HFF-Myc (cell line): Measurements from ENCODE around the gene CAMK2N2.

Source experiments
- DNase-seq: peaks from one replicate; pipeline ENCODE4 v3.0.0-alpha.2; 2011; ENCODE audit warnings: low read depth; ENCODE audit errors: extremely low read depth
- H3K4me3 ChIP-seq: replicated peaks from 2 replicates; pipeline ENCODE4 v1.5.1; 2011; ENCODE audit warnings: low read depth, mild to moderate bottlenecking, control low read depth, low read length
- CTCF ChIP-seq: IDR thresholded peaks from 2 replicates; pipeline ENCODE4 v1.5.1; 2012; ENCODE audit warnings: mild to moderate bottlenecking, low read depth, low read length, control low read depth; ENCODE audit errors: missing control alignments

Gene CAMK2N2

GRCh38 chr3:184223946-184224345 lies 37.4 kb downstream of the CAMK2N2 start:
- no peak overlapping the region for H3K4me3 ChIP-seq
- no peak for DNase-seq
- no peak for TF ChIP-seq CTCF

- no peak for DNase-seq
Measured at GRCh38 chr3:184222521-184222920, 38.8 kb downstream of the CAMK2N2 start.

GRCh38 chr3:184218814-184219213 lies 42.5 kb downstream of the CAMK2N2 start:
- H3K4me3 ChIP-seq, result no peak overlapping the region
- no peak for TF ChIP-seq CTCF
- no peak for DNase-seq

More at GRCh38 chr3:184222521-184222920, 38.8 kb downstream of the CAMK2N2 start:
- TF ChIP-seq CTCF, result no peak
- H3K4me3 ChIP-seq, result no peak overlapping the region

GRCh38 chr3:184211718-184212117 lies 49.6 kb downstream of the CAMK2N2 start:
- H3K4me3 ChIP-seq, result no peak overlapping the region
- no peak for TF ChIP-seq CTCF
- DNase-seq, result no peak

- H3K4me3 ChIP-seq, result no peak overlapping the region
- DNase-seq, result no peak
- TF ChIP-seq CTCF, result no peak
Measured at GRCh38 chr3:184211297-184211696, 50.1 kb downstream of the CAMK2N2 start.
